Osteoblast (primary cell): ENCODE measurements around the gene CGNL1. TPM values are rescaled to one million over a fixed set of nuclear protein-coding genes. Genes with fewer than 3 reads are reported as not detected.
A peak's percentile ranks its signal among the peaks of the same experiment; 100 is the strongest.

ENCODE experiments used
- DNase-seq: peaks from one replicate; pipeline ENCODE4 v3.0.0; 2011; ENCODE audit warnings: low spot score, mixed read lengths; ENCODE audit not compliant: insufficient read length; ENCODE audit errors: missing footprints
- H2AFZ ChIP-seq: 2 replicates; pipeline ENCODE4 v1.6.0; 2011; ENCODE audit warnings: mild to moderate bottlenecking, low read length
- H3K27ac ChIP-seq: 2 replicates; pipeline ENCODE4 v1.5.1; 2011; ENCODE audit warnings: mild to moderate bottlenecking, low read depth, low read length, moderate library complexity
- H3K27me3 ChIP-seq: 2 replicates; pipeline ENCODE4 v1.6.0; 2012; ENCODE audit warnings: mild to moderate bottlenecking, control low read depth, inconsistent platforms, low read length, moderate library complexity; ENCODE audit not compliant: insufficient read depth
- H3K36me3 ChIP-seq: 2 replicates; pipeline ENCODE4 v1.5.1; 2011; ENCODE audit warnings: mild to moderate bottlenecking, low read length, control low read depth, moderate library complexity; ENCODE audit not compliant: insufficient read depth
- H3K4me1 ChIP-seq: 2 replicates; pipeline ENCODE4 v1.5.1; 2011; ENCODE audit warnings: mild to moderate bottlenecking, low read length, control low read depth, moderate library complexity; ENCODE audit not compliant: insufficient read depth
- H3K4me2 ChIP-seq: 2 replicates; pipeline ENCODE4 v1.6.0; 2011; ENCODE audit warnings: mild to moderate bottlenecking, low read length; ENCODE audit not compliant: insufficient read depth
- H3K4me3 ChIP-seq: fragments of 200-600 bp; sonication (generic); 3 replicates; pipeline ENCODE4 v1.5.1; 2012; ENCODE audit warnings: mild to moderate bottlenecking, low read length, inconsistent platforms; ENCODE audit not compliant: insufficient read depth
- H3K79me2 ChIP-seq: 2 replicates; pipeline ENCODE4 v1.6.0; 2012; ENCODE audit warnings: mild to moderate bottlenecking, low read length, control low read depth, inconsistent platforms; ENCODE audit not compliant: insufficient read depth
- H3K9me3 ChIP-seq: 2 replicates; pipeline ENCODE4 v1.5.1; 2011; ENCODE audit warnings: low read depth, low read length, control low read depth
- H4K20me1 ChIP-seq: 2 replicates; pipeline ENCODE4 v1.6.0; 2012; ENCODE audit warnings: mild to moderate bottlenecking, low read length, control low read depth; ENCODE audit not compliant: insufficient read depth
- CTCF ChIP-seq: IDR thresholded peaks from 2 replicates; pipeline ENCODE4 v1.5.1; 2011; ENCODE audit warnings: mild to moderate bottlenecking, low read depth, low read length, moderate library complexity; ENCODE audit errors: extremely low read depth
- total RNA-seq: library from RNA; depleted of rRNA; stranded (reverse); fragments of >200 nt; gene quantifications from 2 replicates; pipeline ENCODE4 v1.2.3, GENCODE V29; 2012

CGNL1 gene
- total RNA-seq, 1 donor = 1.1 TPM

GRCh38 chr15:57554063-57554811 is 177.9 kb downstream of the CGNL1 start:
- TF ChIP-seq CTCF = no peak
- Histone ChIP-seq H3K27ac (no peak overlapping the region), H3K4me1 (peaks cover 16% of the 10 kb centered on the region), H3K4me2 (no peak overlapping the region), H3K27me3 (no peaks in the 10 kb centered on the region), H3K9me3 (no peaks in the 10 kb centered on the region), H4K20me1 (no peaks in the 10 kb centered on the region), H2AFZ (no peak overlapping the region), H3K36me3 (no peaks in the 10 kb centered on the region), H3K4me3 (no peak overlapping the region), H3K79me2 (no peaks in the 10 kb centered on the region)
- DNase-seq = no peak

- peaks cover 16% of the 10 kb centered on the region for H3K4me1 ChIP-seq
Measured at GRCh38 chr15:57554812-57555179, 178.5 kb downstream of the CGNL1 start.

GRCh38 chr15:57555270-57555669 is 179.0 kb downstream of the CGNL1 start:
- Histone ChIP-seq H3K4me1 (peaks cover 16% of the 10 kb centered on the region), H4K20me1 (no peaks in the 10 kb centered on the region), H3K79me2 (no peaks in the 10 kb centered on the region), H2AFZ (no peak overlapping the region), H3K9me3 (no peaks in the 10 kb centered on the region), H3K27me3 (no peaks in the 10 kb centered on the region), H3K27ac (no peak overlapping the region), H3K4me2 (no peak overlapping the region), H3K4me3 (no peak overlapping the region), H3K36me3 (no peaks in the 10 kb centered on the region)
- TF ChIP-seq CTCF = no peak
- peak; percentile 39 for DNase-seq

More at GRCh38 chr15:57554812-57555179, 178.5 kb downstream of the CGNL1 start:
- H2AFZ ChIP-seq = no peak overlapping the region
- H3K36me3 ChIP-seq = no peaks in the 10 kb centered on the region
- no peak for TF ChIP-seq CTCF
- H3K79me2 ChIP-seq = no peaks in the 10 kb centered on the region
- no peaks in the 10 kb centered on the region for H3K27me3 ChIP-seq
- no peak overlapping the region for H3K4me2 ChIP-seq
- H3K9me3 ChIP-seq = no peaks in the 10 kb centered on the region
- peak; percentile 21 for DNase-seq
- no peak overlapping the region for H3K27ac ChIP-seq
- H3K4me3 ChIP-seq = no peak overlapping the region
- H4K20me1 ChIP-seq = no peaks in the 10 kb centered on the region

GRCh38 chr15:57556040-57556439 is 179.7 kb downstream of the CGNL1 start:
- Histone ChIP-seq H3K79me2 (no peaks in the 10 kb centered on the region), H3K4me3 (no peak overlapping the region), H3K27me3 (no peaks in the 10 kb centered on the region), H2AFZ (no peak overlapping the region), H3K4me1 (peaks cover 14% of the 10 kb centered on the region), H3K27ac (no peak overlapping the region), H4K20me1 (no peaks in the 10 kb centered on the region), H3K9me3 (no peaks in the 10 kb centered on the region), H3K4me2 (no peak overlapping the region), H3K36me3 (no peaks in the 10 kb centered on the region)
- no peak for DNase-seq
- no peak for TF ChIP-seq CTCF
